HL-60 (cell line): ENCODE data around the gene IQCH.

Experiments used
- GABPA ChIP-seq: IDR thresholded peaks from 2 replicates; pipeline ENCODE4 v1.6.1; 2012; ENCODE audit warnings: low read depth
- POLR2AphosphoS5 ChIP-seq: IDR thresholded peaks from 2 replicates; pipeline ENCODE4 v1.6.1; 2012; ENCODE audit warnings: low read depth
- SPI1 ChIP-seq: IDR thresholded peaks from 2 replicates; pipeline ENCODE4 v1.6.1; 2012; ENCODE audit warnings: low read depth, mild to moderate bottlenecking, borderline replicate concordance
- TF ChIP-seq, protein P1 (sequence below): IDR thresholded peaks from one replicate; pipeline ENCODE4 v1.5.1; 2011; ENCODE audit warnings: low read length, control low read depth, inconsistent platforms; ENCODE audit not compliant: insufficient read depth
- TF ChIP-seq, protein P2 (sequence below): IDR thresholded peaks from 2 replicates; pipeline ENCODE4 v1.6.1; 2012; ENCODE audit warnings: low read depth; ENCODE audit not compliant: insufficient replicate concordance

DNA sequence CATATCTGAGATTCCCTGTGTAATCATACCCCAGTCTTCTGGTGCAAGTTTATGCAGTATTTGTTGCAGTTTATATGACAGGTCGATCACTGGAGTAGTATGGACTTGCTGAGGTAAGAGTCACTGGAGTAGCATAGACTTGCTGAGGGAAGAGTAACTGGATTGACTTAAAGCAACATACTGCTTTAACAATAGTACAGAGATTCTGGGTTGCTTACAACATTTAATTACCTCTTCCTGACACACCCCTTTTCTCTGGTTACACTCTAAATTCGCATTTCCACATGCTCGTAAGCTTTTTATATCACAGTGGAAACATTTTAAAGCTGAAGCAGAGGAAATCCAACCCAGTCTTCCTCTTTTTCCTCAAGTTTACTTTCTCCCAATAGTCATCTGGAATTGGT is 11.9 kb upstream of the IQCH start:
- TF ChIP-seq, protein P1, sequence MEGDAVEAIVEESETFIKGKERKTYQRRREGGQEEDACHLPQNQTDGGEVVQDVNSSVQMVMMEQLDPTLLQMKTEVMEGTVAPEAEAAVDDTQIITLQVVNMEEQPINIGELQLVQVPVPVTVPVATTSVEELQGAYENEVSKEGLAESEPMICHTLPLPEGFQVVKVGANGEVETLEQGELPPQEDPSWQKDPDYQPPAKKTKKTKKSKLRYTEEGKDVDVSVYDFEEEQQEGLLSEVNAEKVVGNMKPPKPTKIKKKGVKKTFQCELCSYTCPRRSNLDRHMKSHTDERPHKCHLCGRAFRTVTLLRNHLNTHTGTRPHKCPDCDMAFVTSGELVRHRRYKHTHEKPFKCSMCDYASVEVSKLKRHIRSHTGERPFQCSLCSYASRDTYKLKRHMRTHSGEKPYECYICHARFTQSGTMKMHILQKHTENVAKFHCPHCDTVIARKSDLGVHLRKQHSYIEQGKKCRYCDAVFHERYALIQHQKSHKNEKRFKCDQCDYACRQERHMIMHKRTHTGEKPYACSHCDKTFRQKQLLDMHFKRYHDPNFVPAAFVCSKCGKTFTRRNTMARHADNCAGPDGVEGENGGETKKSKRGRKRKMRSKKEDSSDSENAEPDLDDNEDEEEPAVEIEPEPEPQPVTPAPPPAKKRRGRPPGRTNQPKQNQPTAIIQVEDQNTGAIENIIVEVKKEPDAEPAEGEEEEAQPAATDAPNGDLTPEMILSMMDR: no peak
- TF ChIP-seq, protein P2, sequence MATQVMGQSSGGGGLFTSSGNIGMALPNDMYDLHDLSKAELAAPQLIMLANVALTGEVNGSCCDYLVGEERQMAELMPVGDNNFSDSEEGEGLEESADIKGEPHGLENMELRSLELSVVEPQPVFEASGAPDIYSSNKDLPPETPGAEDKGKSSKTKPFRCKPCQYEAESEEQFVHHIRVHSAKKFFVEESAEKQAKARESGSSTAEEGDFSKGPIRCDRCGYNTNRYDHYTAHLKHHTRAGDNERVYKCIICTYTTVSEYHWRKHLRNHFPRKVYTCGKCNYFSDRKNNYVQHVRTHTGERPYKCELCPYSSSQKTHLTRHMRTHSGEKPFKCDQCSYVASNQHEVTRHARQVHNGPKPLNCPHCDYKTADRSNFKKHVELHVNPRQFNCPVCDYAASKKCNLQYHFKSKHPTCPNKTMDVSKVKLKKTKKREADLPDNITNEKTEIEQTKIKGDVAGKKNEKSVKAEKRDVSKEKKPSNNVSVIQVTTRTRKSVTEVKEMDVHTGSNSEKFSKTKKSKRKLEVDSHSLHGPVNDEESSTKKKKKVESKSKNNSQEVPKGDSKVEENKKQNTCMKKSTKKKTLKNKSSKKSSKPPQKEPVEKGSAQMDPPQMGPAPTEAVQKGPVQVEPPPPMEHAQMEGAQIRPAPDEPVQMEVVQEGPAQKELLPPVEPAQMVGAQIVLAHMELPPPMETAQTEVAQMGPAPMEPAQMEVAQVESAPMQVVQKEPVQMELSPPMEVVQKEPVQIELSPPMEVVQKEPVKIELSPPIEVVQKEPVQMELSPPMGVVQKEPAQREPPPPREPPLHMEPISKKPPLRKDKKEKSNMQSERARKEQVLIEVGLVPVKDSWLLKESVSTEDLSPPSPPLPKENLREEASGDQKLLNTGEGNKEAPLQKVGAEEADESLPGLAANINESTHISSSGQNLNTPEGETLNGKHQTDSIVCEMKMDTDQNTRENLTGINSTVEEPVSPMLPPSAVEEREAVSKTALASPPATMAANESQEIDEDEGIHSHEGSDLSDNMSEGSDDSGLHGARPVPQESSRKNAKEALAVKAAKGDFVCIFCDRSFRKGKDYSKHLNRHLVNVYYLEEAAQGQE: no peak
- TF ChIP-seq GABPA: no peak
- TF ChIP-seq SPI1: peak; percentile 63; the same call in 1 of the 2 replicates
- TF ChIP-seq POLR2AphosphoS5: no peak
